OCI-LY1 (cell line): ENCODE measurements around the gene SMIM41.

Source experiments
- H2AFZ ChIP-seq: fragments of 200-600 bp; sonication (generic), shearing (Covaris generic); 2 replicates; pipeline ENCODE4 v1.6.0; 2014; ENCODE audit warnings: antibody characterized with exemption, mild to moderate bottlenecking, low read length
- H3F3A ChIP-seq: fragments of 200-600 bp; sonication (generic), shearing (Covaris generic); 2 replicates; pipeline ENCODE4 v1.6.0; 2014; ENCODE audit warnings: mild to moderate bottlenecking, antibody characterized with exemption, low read length, moderate library complexity; ENCODE audit not compliant: insufficient read depth
- H3K27ac ChIP-seq: fragments of 200-600 bp; sonication (generic); 2 replicates; pipeline ENCODE4 v1.5.1; 2014; ENCODE audit warnings: low read length, mixed run types, mild to moderate bottlenecking, low read depth; ENCODE audit not compliant: poor library complexity, severe bottlenecking
- H3K27me3 ChIP-seq: fragments of 200-600 bp; sonication (generic); 2 replicates; pipeline ENCODE4 v1.6.0; 2014; ENCODE audit warnings: antibody characterized with exemption, mild to moderate bottlenecking, low read length, moderate library complexity; ENCODE audit not compliant: insufficient read depth
- H3K36me3 ChIP-seq: fragments of 200-600 bp; sonication (generic); 2 replicates; pipeline ENCODE4 v1.6.1; 2014; ENCODE audit warnings: mild to moderate bottlenecking, antibody characterized with exemption, low read length, moderate library complexity, mixed read lengths; ENCODE audit not compliant: insufficient read depth
- H3K4me1 ChIP-seq: fragments of 200-600 bp; sonication (generic); 2 replicates; pipeline ENCODE4 v1.5.1; 2014; ENCODE audit warnings: mild to moderate bottlenecking, low read length, moderate library complexity; ENCODE audit not compliant: insufficient read depth, severe bottlenecking
- H3K4me2 ChIP-seq: fragments of 200-600 bp; sonication (generic), shearing (Covaris generic); 2 replicates; pipeline ENCODE4 v1.6.1; 2014; ENCODE audit warnings: low read length
- H3K4me3 ChIP-seq: fragments of 200-600 bp; sonication (generic); 2 replicates; pipeline ENCODE4 v1.5.1; 2014; ENCODE audit warnings: low read length, low read depth, mild to moderate bottlenecking, mixed read lengths; ENCODE audit not compliant: poor library complexity, severe bottlenecking
- H3K79me2 ChIP-seq: fragments of 200-600 bp; shearing (Covaris generic); 2 replicates; pipeline ENCODE4 v1.6.1; 2016; ENCODE audit warnings: mixed run types, low read length, mixed read lengths; ENCODE audit not compliant: insufficient read depth
- H3K9ac ChIP-seq: fragments of 200-600 bp; sonication (generic), shearing (Covaris generic); 2 replicates; pipeline ENCODE4 v1.6.1; 2014; ENCODE audit warnings: mild to moderate bottlenecking, low read length, mixed read lengths
- H3K9me2 ChIP-seq: fragments of 200-600 bp; sonication (generic), shearing (Covaris generic); 2 replicates; pipeline ENCODE4 v1.6.1; 2014; ENCODE audit warnings: low read depth, mild to moderate bottlenecking, low read length, mixed read lengths
- H3K9me3 ChIP-seq: fragments of 200-600 bp; shearing (Covaris generic); 2 replicates; pipeline ENCODE4 v1.6.1; 2014; ENCODE audit warnings: low read length, mixed read lengths
- H4K20me1 ChIP-seq: fragments of 200-600 bp; sonication (generic), shearing (Covaris generic); 2 replicates; pipeline ENCODE4 v1.6.0; 2016; ENCODE audit warnings: mild to moderate bottlenecking, low read length; ENCODE audit not compliant: insufficient read depth
- EZH2 ChIP-seq: fragments of 200-600 bp; sonication (generic), shearing (Covaris generic); IDR thresholded peaks from 2 replicates; pipeline ENCODE4 v1.8.0; 2017; ENCODE audit warnings: borderline replicate concordance, mixed run types, mild to moderate bottlenecking, antibody characterized with exemption, low read length, moderate library complexity, mixed read lengths
- TF ChIP-seq, protein P1 (sequence below): fragments of 200-600 bp; sonication (generic), shearing (Covaris generic); IDR thresholded peaks from 2 replicates; pipeline ENCODE4 v1.5.1; 2017; ENCODE audit warnings: mild to moderate bottlenecking, antibody characterized with exemption, low read length, moderate library complexity, mixed read lengths

SMIM41 gene

DNA sequence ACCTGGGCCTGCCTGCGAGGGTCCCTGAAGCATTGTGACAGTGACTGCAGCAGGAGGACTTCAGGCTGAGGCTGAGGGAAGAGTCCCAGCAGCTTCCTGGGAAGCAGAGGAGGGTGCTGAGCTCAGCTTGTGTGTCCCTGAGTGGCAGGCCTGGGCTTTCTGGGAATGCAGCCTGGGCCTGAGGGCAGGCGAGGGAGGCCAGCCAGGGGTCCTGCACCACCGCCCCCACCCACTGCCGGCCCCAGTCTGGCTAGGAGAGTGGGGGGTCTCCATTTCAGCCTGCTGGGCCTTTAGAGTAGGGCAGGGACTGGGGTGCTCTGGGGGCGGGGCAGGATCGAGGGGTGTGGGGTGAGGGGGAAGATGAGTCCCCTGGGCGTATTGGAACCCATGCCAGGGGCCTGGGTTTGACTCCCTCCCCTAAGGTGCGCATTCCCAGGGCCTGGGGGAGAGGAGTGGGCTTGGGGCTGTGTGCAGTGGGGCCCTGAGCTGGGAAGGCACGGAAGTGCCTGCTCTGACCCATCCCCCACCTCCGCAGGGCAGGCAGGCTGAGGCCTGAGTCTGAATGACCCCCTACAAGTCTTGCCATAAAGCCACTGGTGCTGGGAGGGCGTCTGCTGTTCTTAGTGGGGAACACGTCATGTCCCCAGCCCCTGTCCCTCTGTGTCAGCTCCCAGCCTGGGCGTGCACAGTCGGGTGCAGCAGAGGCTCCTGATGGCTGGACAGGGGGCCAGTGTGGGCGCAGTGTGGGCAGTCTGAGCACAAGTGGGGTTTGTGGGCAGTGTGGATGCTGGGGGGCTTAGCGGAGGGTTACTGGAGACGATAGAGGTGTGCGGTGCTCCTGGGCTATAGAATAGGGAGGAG, 66.0 kb downstream of the SMIM41 start:
- no peaks in the 10 kb centered on the region for H3K9me3 ChIP-seq
- TF ChIP-seq, protein P1, sequence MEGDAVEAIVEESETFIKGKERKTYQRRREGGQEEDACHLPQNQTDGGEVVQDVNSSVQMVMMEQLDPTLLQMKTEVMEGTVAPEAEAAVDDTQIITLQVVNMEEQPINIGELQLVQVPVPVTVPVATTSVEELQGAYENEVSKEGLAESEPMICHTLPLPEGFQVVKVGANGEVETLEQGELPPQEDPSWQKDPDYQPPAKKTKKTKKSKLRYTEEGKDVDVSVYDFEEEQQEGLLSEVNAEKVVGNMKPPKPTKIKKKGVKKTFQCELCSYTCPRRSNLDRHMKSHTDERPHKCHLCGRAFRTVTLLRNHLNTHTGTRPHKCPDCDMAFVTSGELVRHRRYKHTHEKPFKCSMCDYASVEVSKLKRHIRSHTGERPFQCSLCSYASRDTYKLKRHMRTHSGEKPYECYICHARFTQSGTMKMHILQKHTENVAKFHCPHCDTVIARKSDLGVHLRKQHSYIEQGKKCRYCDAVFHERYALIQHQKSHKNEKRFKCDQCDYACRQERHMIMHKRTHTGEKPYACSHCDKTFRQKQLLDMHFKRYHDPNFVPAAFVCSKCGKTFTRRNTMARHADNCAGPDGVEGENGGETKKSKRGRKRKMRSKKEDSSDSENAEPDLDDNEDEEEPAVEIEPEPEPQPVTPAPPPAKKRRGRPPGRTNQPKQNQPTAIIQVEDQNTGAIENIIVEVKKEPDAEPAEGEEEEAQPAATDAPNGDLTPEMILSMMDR, result no peak
- TF ChIP-seq EZH2, result no peak
- H3K4me1 ChIP-seq, result no peaks in the 10 kb centered on the region
- no peak overlapping the region for H3K27ac ChIP-seq
- no peak overlapping the region for H3K9ac ChIP-seq
- H3K27me3 ChIP-seq, result no peaks in the 10 kb centered on the region; the same call in 1 of the 2 replicates
- H3K4me2 ChIP-seq, result no peak overlapping the region
- no peak overlapping the region for H2AFZ ChIP-seq
- H3K4me3 ChIP-seq, result no peak overlapping the region
- H3F3A ChIP-seq, result no peaks in the 10 kb centered on the region
- no peaks in the 10 kb centered on the region for H4K20me1 ChIP-seq
- H3K36me3 ChIP-seq, result no peaks in the 10 kb centered on the region
- H3K79me2 ChIP-seq, result no peaks in the 10 kb centered on the region
- H3K9me2 ChIP-seq, result no peaks in the 10 kb centered on the region

DNA sequence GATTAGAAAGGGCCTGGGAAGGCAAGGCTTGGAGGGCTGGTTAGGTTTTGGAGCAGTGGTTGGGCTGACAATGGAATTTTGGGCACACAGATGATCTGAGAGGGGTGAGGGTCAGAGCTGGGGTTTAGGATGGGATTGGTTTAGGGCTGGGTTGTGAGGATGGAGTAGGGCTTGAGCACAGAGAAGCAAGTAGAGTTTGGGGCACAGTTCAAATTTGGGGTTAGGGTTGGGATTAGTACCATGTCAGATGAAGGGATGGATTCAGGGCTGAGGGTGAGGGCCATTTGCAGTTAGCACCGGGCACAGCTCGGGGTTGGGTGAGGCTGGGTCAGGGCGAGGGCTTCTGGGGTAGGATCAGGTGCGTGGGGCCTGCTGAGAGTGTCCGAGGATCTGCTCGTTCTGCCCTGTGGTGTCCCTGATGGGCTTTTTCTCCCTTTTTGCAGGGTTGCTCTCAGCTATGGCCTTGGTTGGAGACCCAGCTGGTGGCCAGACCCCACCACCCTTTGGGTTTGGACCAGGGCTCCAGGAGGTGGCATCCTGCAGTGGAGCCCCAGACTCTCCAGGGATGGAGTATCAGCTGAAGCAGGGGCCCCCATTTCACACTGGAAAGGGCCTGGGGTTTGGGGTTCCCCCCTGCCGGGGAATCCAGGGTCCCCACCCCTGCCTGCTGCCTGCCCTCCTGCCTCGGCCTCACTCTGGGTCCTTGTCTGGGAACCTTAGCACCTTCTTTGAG, 66.8 kb downstream of the SMIM41 start:
- no peaks in the 10 kb centered on the region for H3K79me2 ChIP-seq
- TF ChIP-seq, protein P1, result no peak
- TF ChIP-seq EZH2, result no peak
- no peaks in the 10 kb centered on the region for H3K36me3 ChIP-seq
- no peak overlapping the region for H3K4me2 ChIP-seq
- H3K9ac ChIP-seq, result no peak overlapping the region
- H3K9me3 ChIP-seq, result no peaks in the 10 kb centered on the region
- no peak overlapping the region for H2AFZ ChIP-seq
- H3K4me3 ChIP-seq, result no peak overlapping the region
- no peaks in the 10 kb centered on the region for H3K9me2 ChIP-seq
- H3F3A ChIP-seq, result no peaks in the 10 kb centered on the region
- H3K27ac ChIP-seq, result no peak overlapping the region
- H4K20me1 ChIP-seq, result no peaks in the 10 kb centered on the region
- H3K4me1 ChIP-seq, result no peaks in the 10 kb centered on the region
- H3K27me3 ChIP-seq, result no peaks in the 10 kb centered on the region

DNA sequence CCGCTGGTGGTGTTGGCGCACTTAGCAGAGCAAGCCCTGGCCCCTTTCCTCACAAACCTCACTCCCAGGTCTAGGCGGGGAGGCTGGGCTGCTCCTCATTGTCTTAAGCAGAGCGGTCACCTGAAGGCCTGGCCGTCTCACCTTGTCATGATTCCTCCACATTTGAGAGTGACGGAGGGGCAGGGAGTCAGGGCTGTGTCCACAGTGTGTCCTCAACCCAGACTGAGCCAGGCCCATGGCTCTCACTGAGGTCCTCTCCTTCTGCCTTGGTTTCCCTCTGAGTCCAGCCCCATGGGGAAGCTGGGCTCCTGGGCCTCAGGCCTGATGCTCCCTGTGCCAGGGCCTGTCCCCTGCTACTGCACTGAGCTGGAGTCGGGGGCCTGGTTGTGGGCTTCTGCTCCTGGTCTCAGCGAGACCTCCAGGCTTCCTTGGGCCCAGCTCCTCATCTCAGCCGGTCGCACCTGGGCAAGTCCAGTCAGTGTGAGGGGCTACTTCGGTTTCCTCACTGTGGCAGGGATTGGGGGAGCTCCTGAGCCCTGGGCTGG, 67.4 kb downstream of the SMIM41 start:
- Histone ChIP-seq H3K27me3 (no peaks in the 10 kb centered on the region), H4K20me1 (no peaks in the 10 kb centered on the region), H3K36me3 (no peaks in the 10 kb centered on the region), H3K79me2 (no peaks in the 10 kb centered on the region), H3K4me2 (no peak overlapping the region), H3F3A (no peaks in the 10 kb centered on the region), H3K9me3 (no peaks in the 10 kb centered on the region), H3K4me1 (no peaks in the 10 kb centered on the region), H3K9me2 (no peaks in the 10 kb centered on the region), H2AFZ (no peak overlapping the region), H3K4me3 (no peak overlapping the region), H3K27ac (no peak overlapping the region), H3K9ac (no peak overlapping the region)
- TF ChIP-seq, protein P1, result no peak
- TF ChIP-seq EZH2, result no peak
